ENCODE measurements around the gene TGFBI. TPM values are rescaled to one million over a fixed set of nuclear protein-coding genes. Genes with fewer than 3 reads are reported as not detected.
A peak's percentile ranks its signal among the peaks of the same experiment; 100 is the strongest.

TGFBI gene
- total RNA-seq, 1 donor from 2014 or later = 174 TPM

DNA sequence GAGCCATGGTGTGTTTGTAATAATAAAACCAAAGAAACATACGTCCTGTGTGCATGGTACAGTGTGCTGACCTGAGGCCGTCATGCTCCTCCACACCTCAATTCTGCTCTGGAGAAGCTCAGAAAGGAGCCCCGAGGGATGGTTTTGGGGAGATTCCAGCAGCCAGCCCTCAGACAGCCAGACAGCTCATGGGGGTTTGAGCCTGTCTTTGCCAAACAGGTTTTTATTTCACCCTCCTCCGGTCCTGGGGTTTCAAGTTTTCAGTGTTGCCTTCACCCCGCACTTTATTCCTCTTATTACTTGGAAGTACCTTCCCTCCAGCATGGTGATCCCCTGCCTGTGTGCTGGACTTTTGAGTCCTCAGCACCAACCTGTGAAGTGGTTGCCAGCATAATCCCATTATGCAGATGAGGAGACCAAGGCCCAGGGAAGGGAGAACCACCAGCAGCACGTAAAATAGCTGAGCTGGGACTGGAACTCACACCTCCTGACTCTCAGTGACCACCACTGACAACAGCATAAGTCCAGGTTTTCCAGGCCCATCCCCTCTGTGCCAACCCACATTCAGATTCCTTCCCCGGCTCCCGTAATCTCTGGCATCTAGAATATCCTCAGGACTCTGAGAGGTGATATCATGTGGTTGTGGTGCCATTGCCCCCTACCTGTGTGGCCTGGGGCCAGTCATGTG, 35.1 kb downstream of the TGFBI start:
- Histone ChIP-seq H3K36me3 (peaks cover 8 to 11% of the 10 kb centered on the region in 2 donors), H3K4me1 (peaks cover under 1 to 5% of the 10 kb centered on the region in 2 donors), H3K9me3 (no peaks in the 10 kb centered on the region), H3K27ac (no peak overlapping the region), H3K27me3 (no peaks in the 10 kb centered on the region), H3K4me3 (no peak overlapping the region)
- intact Hi-C loops (cut with DNase I) = no loop called here
- DNase-seq (ENCODE audit: low spot score in 2 of 2) = no peak
- TF ChIP-seq, protein P1, sequence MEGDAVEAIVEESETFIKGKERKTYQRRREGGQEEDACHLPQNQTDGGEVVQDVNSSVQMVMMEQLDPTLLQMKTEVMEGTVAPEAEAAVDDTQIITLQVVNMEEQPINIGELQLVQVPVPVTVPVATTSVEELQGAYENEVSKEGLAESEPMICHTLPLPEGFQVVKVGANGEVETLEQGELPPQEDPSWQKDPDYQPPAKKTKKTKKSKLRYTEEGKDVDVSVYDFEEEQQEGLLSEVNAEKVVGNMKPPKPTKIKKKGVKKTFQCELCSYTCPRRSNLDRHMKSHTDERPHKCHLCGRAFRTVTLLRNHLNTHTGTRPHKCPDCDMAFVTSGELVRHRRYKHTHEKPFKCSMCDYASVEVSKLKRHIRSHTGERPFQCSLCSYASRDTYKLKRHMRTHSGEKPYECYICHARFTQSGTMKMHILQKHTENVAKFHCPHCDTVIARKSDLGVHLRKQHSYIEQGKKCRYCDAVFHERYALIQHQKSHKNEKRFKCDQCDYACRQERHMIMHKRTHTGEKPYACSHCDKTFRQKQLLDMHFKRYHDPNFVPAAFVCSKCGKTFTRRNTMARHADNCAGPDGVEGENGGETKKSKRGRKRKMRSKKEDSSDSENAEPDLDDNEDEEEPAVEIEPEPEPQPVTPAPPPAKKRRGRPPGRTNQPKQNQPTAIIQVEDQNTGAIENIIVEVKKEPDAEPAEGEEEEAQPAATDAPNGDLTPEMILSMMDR (IDR thresholded peaks at IDR 0.05) = no peak

DNA sequence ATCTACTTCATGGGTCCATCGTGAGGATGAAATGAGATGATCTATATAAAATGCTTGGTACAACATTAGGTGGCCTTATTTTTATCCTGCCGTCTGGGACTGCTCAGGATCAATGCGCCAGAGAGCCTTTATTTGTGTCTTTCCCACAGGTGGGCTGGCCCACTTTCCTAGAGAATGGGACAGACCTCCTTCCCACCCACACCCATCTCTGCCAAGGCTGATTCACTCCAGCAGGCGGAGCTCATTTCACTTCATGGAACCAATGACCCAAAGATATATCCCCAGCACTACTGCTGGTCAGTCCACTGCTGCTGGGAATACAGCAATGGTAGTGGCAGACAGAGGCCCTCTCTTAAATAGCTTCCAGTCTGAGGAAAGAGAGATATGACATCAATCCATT, 35.7 kb downstream of the TGFBI start:
- Histone ChIP-seq H3K4me3 (no peak overlapping the region), H3K4me1 (peaks cover 0 to 2% of the 10 kb centered on the region in 2 donors), H3K36me3 (peaks cover 8 to 11% of the 10 kb centered on the region in 2 donors), H3K27me3 (no peaks in the 10 kb centered on the region), H3K27ac (no peak overlapping the region), H3K9me3 (no peaks in the 10 kb centered on the region)
- intact Hi-C loops (cut with DNase I) = no loop called here
- TF ChIP-seq, protein P1 (IDR thresholded peaks at IDR 0.05) = no peak
- no peak for DNase-seq (ENCODE audit: low spot score in 2 of 2)

DNA sequence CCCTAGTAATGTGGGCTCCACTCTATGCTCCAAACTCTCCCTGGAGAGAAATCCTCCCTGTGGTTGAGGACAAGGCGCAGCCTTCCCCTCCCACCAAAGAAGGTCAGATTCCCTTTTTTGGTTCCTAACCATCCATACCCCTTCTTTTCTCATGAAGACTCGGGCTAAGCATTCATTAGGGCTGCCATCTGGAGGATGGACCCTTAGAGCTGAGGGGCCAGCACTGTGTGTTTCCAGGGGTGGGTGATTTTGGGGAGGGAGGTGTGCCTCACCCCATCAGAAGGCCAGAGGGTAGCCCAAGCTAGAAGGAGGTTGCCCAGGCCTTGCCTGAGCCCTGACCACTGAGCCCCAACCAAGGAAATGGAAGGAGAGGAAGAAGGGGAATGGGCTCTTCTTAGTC, 36.8 kb downstream of the TGFBI start:
- intact Hi-C loops (cut with DNase I) = no loop called here
- TF ChIP-seq, protein P1 (IDR thresholded peaks at IDR 0.05) = no peak
- Histone ChIP-seq H3K4me1 (peaks cover 0 to 2% of the 10 kb centered on the region in 2 donors), H3K27me3 (no peaks in the 10 kb centered on the region), H3K36me3 (peaks cover 8 to 11% of the 10 kb centered on the region in 2 donors), H3K9me3 (no peaks in the 10 kb centered on the region), H3K4me3 (no peak overlapping the region), H3K27ac (no peak overlapping the region)
- no peak for DNase-seq (ENCODE audit: low spot score in 2 of 2)

DNA sequence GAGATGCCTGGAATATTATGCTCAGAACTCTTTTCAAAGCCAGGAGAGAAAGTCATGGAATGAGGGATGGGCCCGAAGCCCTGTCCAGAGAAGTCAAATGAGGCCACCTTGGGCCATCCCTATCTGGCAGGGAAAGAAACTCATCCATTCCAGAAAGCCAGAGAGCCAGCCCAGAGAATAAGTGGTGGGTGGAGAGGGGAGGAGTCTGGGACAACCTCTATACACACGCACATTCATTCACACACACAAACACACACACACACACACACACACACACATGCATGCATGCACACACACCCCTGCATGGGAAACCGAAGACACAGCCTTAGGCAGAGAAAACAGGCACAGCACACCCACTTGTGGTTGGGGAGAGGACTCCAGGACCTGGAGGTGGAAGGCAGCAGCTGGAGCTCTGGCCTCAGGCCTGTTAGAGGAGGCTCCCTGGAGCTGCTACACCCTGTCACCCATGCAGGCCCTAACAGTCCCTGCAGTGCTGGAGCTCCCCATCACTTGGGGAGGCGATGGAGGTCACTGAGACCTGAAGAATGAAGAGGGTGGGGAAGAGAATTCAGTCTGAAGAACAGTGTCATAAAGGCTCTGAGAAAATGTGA, 38.0 kb downstream of the TGFBI start:
- Histone ChIP-seq H3K4me3 (no peak overlapping the region), H3K27ac (peak overlapping the region in 1 of 2 donors; percentile 7), H3K36me3 (peaks cover 0 to 5% of the 10 kb centered on the region in 2 donors), H3K4me1 (peaks cover 0 to 2% of the 10 kb centered on the region in 2 donors), H3K9me3 (no peaks in the 10 kb centered on the region), H3K27me3 (no peaks in the 10 kb centered on the region)
- DNase-seq (ENCODE audit: low spot score in 2 of 2) = peak in 1 of 2 donors; percentile 61
- TF ChIP-seq, protein P1 (IDR thresholded peaks at IDR 0.05) = peak in 2 of 3 experiments; percentile 8 to 10
- intact Hi-C loops (cut with DNase I) = no loop called here

DNA sequence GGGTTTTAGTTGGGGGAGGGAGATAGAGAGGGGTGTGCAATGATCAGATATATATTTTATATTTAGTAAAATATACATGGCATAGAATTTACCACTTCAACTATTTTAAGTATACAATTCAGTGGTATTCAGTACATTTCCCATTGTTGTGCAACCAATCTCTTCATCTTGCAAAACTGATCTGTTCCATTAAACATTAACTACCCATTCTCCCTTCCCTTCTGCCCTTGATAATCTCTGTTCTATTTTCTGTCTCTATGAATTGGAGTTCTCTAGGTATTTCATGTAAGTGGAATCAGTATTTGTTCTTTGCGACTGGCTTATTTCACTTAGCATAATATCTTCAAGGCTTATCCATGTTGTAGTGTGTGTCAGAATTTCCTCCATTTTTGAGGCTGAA, 38.6 kb downstream of the TGFBI start:
- intact Hi-C loops (cut with DNase I) = no loop called here
- Histone ChIP-seq H3K4me1 (peaks cover 0 to 2% of the 10 kb centered on the region in 2 donors), H3K27me3 (no peaks in the 10 kb centered on the region), H3K4me3 (no peak overlapping the region), H3K9me3 (no peaks in the 10 kb centered on the region), H3K36me3 (no peaks in the 10 kb centered on the region), H3K27ac (no peak overlapping the region)
- TF ChIP-seq, protein P1 (IDR thresholded peaks at IDR 0.05) = no peak
- no peak for DNase-seq (ENCODE audit: low spot score in 2 of 2)

Data from ascending aorta (tissue), 2 donors.